Transverse colon (tissue), 3 donors: ENCODE measurements around the gene JCAD.

Experiments used
- CTCF ChIP-seq, 5 experiments: fragments of 200-600 bp in 3 of 5; fragments of 450-650 bp in 2 of 5; sonication (generic) in 3 of 5; IDR thresholded peaks; 1 replicate in 2 of 5; 2 replicates in 3 of 5; pipeline ENCODE4 v1.5.1; 2016 to 2017; ENCODE audit warnings: antibody characterized with exemption in 5 of 5, inconsistent platforms in 3 of 5, mild to moderate bottlenecking in 2 of 5, moderate library complexity in 1 of 5
- EP300 ChIP-seq: sonication (generic); formaldehyde crosslinking; IDR thresholded peaks from one replicate; pipeline ENCODE4 v1.6.1; 2017; ENCODE audit warnings: antibody characterized with exemption, low read depth
- POLR2A ChIP-seq: fragments of 450-650 bp; IDR thresholded peaks from one replicate; pipeline ENCODE4 v1.6.1; 2016; ENCODE audit warnings: antibody characterized with exemption, mild to moderate bottlenecking, moderate library complexity

- TF ChIP-seq CTCF (IDR thresholded peaks at IDR 0.05) (no peak), POLR2A (no peak), EP300 (no peak)
These were observed 34.0 kb upstream of the JCAD start for GRCh38 chr10:30093303-30093950.
